Effector memory CD8-positive, alpha-beta T cell (primary cell): ENCODE measurements around the gene RPL19.

Experiments
- ATAC-seq: fragments of 150-1000 bp; cut with Tn5 transposase; replicated peaks from 2 replicates; pipeline ENCODE4 v1.10.0; 2021; ENCODE audit warnings: mild to moderate bottlenecking, moderate library complexity
- DNase-seq, 3 experiments: peaks; one replicate each; pipeline ENCODE4 v3.0.0; 2021
- H3K27ac Mint-ChIP-seq, 2 donors: one replicate each; pipeline ENCODE4 v1.8.0; 2022; ENCODE audit warnings: mild to moderate bottlenecking in 2 of 2, mixed read lengths in 2 of 2, moderate library complexity in 2 of 2
- H3K27me3 Mint-ChIP-seq, 2 donors: one replicate each; pipeline ENCODE4 v1.8.0; 2022; ENCODE audit warnings: mixed read lengths in 2 of 2
- H3K36me3 Mint-ChIP-seq: one replicate; pipeline ENCODE4 v1.8.0; 2022; ENCODE audit warnings: mild to moderate bottlenecking, moderate library complexity, mixed read lengths; ENCODE audit not compliant: insufficient read depth
- H3K4me1 Mint-ChIP-seq, 2 donors: one replicate each; pipeline ENCODE4 v1.8.0; 2022; ENCODE audit warnings: low read depth in 2 of 2, mixed read lengths in 2 of 2
- H3K4me3 Mint-ChIP-seq, 2 donors: one replicate each; pipeline ENCODE4 v1.8.0; 2022; ENCODE audit warnings: mild to moderate bottlenecking in 2 of 2, mixed read lengths in 2 of 2, moderate library complexity in 2 of 2
- H3K9me3 Mint-ChIP-seq, 2 donors: one replicate each; pipeline ENCODE4 v1.8.0; 2022; ENCODE audit warnings: mixed read lengths in 2 of 2

Gene RPL19

DNA sequence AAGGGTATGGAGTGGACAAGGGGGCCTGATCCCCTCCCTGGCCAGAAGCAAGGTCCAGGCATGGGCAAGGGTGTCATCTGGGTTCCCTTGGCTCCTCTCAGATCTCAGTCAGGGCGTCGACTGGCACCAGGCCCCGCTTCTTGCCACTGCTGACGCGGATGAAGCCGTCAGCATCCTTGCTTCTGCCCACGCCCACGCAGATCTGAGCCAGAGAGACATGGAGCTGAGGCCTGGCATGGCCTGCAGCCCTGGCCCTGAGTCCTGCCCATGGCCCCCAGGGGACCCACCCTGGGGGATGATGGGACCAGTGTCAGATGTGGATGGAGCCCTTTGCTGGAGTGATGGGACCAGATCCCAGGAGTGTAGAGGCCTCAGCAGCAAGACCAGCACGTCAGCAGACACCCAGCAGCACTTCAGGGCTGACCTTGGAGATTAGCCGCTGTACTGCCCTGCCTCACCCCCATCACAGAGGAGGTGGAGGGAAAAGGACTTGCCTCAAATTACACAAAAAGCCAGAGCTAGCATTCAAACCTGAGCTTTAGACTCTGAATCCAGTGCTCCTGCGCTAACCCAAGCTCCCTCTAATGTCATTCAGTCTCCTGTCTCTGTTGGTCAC is 12.2 kb downstream of the RPL19 start:
- peaks cover 2% of the 10 kb centered on the region for H3K36me3 Mint-ChIP-seq
- peaks cover 13 to 53% of the 10 kb centered on the region in 2 donors for H3K27me3 Mint-ChIP-seq
- DNase-seq: no peak
- H3K27ac Mint-ChIP-seq: no peak overlapping the region
- ATAC-seq: no peak
- H3K9me3 Mint-ChIP-seq: no peaks in the 10 kb centered on the region
- H3K4me3 Mint-ChIP-seq: no peak overlapping the region
- H3K4me1 Mint-ChIP-seq: peaks cover 13 to 20% of the 10 kb centered on the region in 2 donors

DNA sequence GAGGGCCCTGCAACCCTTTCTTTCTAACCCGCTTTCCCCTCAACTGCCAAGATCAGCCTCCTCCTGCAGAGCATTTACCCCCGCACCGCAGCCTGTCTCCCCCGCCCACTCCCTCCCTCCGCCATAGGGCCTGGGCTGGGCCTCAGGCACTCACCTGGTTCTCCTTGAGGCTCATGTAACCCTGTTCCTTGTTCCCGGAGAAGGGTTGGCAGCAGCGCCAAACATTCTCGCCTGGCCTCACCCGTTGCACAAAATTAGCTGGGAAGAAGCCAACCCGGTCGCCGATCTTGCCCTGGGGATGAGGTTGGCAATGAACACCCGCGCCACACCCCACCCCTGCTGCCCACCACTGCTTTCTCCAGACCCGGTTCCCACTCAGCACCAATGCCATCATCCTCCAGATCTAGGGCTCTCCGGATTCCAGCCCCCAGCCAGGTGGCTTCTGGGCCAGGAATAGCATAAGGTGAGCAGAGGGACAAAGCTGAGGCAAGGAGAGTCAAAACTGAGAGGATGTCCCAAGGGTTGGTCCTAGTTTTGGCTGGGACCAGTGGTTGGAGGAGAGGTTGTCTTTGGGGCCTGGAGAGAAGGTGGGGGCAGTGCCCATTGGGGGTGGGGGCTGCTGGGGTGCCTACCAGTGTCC is 12.9 kb downstream of the RPL19 start:
- Mint-ChIP-seq H3K4me1 (peaks cover 15 to 18% of the 10 kb centered on the region in 2 donors), H3K9me3 (no peaks in the 10 kb centered on the region), H3K36me3 (peaks cover 2% of the 10 kb centered on the region), H3K27ac (no peak overlapping the region), H3K4me3 (no peak overlapping the region), H3K27me3 (peaks cover 13 to 60% of the 10 kb centered on the region in 2 donors)
- no peak for ATAC-seq
- no peak for DNase-seq

DNA sequence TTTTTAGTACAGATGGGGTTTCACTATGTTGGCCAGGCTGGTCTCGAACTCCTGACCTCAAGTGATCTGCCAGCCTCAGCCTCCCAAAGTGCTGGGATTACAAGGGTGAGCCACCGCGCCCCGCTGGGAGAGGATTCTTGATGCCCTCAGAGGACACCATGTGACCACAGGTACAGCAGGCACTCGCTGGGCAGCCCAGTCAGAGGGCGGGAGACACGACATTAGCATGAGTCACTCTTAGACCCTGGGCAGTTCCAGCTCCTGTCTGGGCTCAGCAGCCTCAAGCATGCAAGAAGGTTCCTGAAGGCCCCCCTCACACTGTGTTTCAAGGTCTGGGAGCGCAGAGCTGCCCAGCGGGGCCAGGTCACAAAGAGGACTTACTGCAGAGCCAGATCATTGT is 13.8 kb downstream of the RPL19 start:
- H3K4me3 Mint-ChIP-seq: no peak overlapping the region
- H3K27me3 Mint-ChIP-seq: peaks cover 13 to 67% of the 10 kb centered on the region in 2 donors
- ATAC-seq: no peak
- no peak overlapping the region for H3K27ac Mint-ChIP-seq
- peaks cover 2% of the 10 kb centered on the region for H3K36me3 Mint-ChIP-seq
- no peak for DNase-seq
- no peaks in the 10 kb centered on the region for H3K9me3 Mint-ChIP-seq
- H3K4me1 Mint-ChIP-seq: peaks cover 10 to 15% of the 10 kb centered on the region in 2 donors

DNA sequence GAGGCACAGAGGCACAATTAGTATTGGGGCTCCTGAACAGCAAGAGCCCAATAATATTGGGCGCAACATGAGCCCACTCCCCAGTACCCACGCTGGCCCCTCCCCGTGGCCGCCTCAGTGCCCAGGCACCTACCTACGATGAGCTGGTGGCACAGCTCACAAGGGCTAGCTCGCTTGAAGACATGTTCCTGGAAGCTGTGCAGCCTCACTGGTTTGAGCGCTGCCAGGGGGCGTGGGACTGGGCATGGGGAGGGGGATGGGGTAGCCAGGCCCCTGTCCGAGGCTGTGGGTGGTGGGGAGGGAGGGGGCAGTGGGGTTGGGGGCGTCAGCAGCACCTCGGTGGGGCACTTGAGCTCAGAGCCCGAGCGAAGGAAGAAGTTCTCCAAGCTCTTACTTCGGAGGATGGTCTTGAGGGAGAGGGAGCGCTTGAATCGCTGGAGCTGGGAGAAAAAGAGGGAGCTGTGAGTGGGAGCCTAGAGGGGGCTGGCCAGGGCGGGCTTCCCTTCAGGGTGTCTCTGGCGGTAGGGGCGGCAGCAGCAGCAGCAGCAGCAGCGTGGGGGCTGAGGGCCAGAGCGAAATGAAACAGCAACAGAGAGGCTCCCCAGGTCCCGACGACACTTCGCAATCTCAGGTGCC is 17.8 kb downstream of the RPL19 start:
- H3K27me3 Mint-ChIP-seq: peaks cover 13 to 84% of the 10 kb centered on the region in 2 donors

DNA sequence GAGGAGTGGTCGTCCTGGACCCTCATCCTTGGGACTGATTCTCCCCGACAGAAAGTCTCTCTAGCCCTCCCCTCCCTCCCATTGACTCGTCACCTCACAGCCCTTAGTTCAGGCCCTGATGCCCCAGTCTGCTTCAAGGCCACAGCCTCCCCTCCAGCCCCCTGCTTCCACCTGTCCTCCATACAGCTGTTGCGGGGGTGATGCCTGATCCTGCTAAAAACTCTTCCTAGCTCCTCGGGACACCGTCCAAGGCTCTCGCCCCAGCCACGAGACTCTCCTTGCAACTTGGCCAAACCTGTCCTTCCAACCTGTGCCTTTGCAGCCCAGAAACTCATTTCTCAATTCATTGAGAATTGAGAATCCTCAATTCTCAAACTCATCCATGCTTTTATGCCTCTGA is 18.8 kb downstream of the RPL19 start:
- no peak overlapping the region for H3K27ac Mint-ChIP-seq
- H3K36me3 Mint-ChIP-seq: no peaks in the 10 kb centered on the region
- no peak for DNase-seq
- no peaks in the 10 kb centered on the region for H3K9me3 Mint-ChIP-seq
- H3K4me1 Mint-ChIP-seq: peaks cover 1 to 2% of the 10 kb centered on the region in 2 donors
- no peak overlapping the region for H3K4me3 Mint-ChIP-seq
- no peak for ATAC-seq
- peaks cover 16 to 84% of the 10 kb centered on the region in 2 donors for H3K27me3 Mint-ChIP-seq

More for the DNA sequence above, 17.8 kb downstream of the RPL19 start:
- no peak for ATAC-seq
- no peak for DNase-seq
- H3K4me3 Mint-ChIP-seq: peak overlapping the region in 1 of 2 donors; percentile 51
- no peaks in the 10 kb centered on the region for H3K36me3 Mint-ChIP-seq
- H3K9me3 Mint-ChIP-seq: no peaks in the 10 kb centered on the region
- H3K27ac Mint-ChIP-seq: no peak overlapping the region
- H3K4me1 Mint-ChIP-seq: peaks cover 0 to 2% of the 10 kb centered on the region in 2 donors

DNA sequence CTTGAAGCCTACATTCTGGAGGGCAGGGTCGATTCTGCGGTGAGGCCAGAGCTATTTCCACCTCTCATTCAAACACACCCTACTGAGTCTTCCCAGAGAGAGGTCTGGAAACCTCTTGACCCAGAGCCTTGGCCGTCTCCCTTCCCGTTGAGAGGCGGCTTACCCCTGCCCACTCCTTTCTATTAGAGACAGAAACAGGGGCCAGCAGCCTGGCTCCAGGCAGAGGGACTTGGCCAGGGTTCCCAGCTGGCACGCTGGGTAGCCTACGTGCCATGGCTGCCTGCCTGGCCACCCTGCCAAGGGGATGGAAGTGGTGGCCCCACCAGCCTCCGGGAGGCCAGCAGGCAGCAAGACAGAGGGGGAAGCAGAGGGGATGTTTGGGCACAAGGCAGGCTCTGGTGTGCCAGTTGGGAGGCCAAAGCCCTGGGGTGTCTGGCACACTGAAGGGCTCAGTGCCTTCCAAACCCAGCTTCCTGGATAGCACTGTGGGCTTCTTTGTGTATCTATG is 19.6 kb downstream of the RPL19 start:
- H3K9me3 Mint-ChIP-seq: no peaks in the 10 kb centered on the region
- DNase-seq (no peak), ATAC-seq (no peak)
- H3K4me3 Mint-ChIP-seq: no peak overlapping the region
- peaks cover 3 to 4% of the 10 kb centered on the region in 2 donors for H3K4me1 Mint-ChIP-seq
- peaks cover 20 to 84% of the 10 kb centered on the region in 2 donors for H3K27me3 Mint-ChIP-seq
- no peaks in the 10 kb centered on the region for H3K36me3 Mint-ChIP-seq
- H3K27ac Mint-ChIP-seq: no peak overlapping the region

DNA sequence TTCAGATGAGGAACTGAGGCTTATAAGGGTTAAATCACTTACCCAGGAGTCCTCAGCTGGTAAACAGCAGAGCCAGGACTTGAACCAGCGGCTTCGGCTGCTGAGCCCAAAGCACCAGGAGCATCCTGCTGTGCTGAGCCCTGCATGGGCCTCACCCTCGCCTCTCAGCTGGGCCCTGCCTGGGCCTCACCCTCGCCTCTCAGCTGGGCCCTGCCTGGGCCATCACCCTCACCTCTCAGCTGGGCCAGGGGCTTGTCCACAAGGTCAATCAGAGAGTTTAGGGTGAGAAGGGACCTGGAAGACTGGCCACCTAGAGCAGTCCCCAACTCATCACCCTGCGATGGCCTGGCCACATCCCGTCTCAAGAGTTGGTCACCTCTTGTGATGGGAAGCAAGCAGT is 21.5 kb downstream of the RPL19 start:
- DNase-seq (no peak), ATAC-seq (no peak)
- Mint-ChIP-seq H3K27ac (no peak overlapping the region), H3K36me3 (no peaks in the 10 kb centered on the region), H3K4me1 (peaks cover 8 to 10% of the 10 kb centered on the region in 2 donors), H3K27me3 (peaks cover 22 to 76% of the 10 kb centered on the region in 2 donors), H3K4me3 (no peak overlapping the region), H3K9me3 (no peaks in the 10 kb centered on the region)

DNA sequence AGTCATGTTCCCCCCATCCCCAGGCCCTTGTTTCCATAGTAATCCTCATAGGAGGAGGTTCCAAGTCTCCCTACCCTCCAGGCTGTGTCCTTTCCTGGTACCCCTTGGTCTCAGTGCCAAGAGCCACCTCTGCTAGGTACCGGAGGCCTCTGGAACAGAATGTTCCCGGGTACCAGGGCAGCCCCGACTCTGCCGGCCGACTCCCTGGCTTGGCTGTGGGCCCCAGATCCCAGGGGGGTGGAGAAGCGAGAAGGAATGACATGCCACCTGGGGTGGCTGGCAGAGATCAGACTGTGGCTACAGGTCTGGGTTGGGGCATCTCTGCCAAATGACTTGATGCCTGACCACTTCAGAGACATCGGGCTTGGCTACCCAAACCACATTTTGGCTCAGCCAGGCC is 22.1 kb downstream of the RPL19 start:
- H3K4me1 Mint-ChIP-seq: peaks cover 8 to 10% of the 10 kb centered on the region in 2 donors
- DNase-seq (no peak), ATAC-seq (no peak)
- no peaks in the 10 kb centered on the region for H3K9me3 Mint-ChIP-seq
- H3K36me3 Mint-ChIP-seq: no peaks in the 10 kb centered on the region
- H3K27me3 Mint-ChIP-seq: peaks cover 19 to 74% of the 10 kb centered on the region in 2 donors
- no peak overlapping the region for H3K4me3 Mint-ChIP-seq
- no peak overlapping the region for H3K27ac Mint-ChIP-seq

GRCh38 chr17:39222866-39223834 is 23.1 kb downstream of the RPL19 start:
- Mint-ChIP-seq H3K27me3 (peaks cover 27 to 74% of the 10 kb centered on the region in 2 donors), H3K36me3 (no peaks in the 10 kb centered on the region), H3K27ac (no peak overlapping the region), H3K9me3 (no peaks in the 10 kb centered on the region), H3K4me1 (peaks cover 8% of the 10 kb centered on the region in 2 donors), H3K4me3 (peak overlapping the region; percentile 46 to 61)
- no peak for DNase-seq
- ATAC-seq: no peak

- no peak overlapping the region for H3K27ac Mint-ChIP-seq
- H3K9me3 Mint-ChIP-seq: no peaks in the 10 kb centered on the region
- no peaks in the 10 kb centered on the region for H3K36me3 Mint-ChIP-seq
- ATAC-seq: no peak
- DNase-seq: no peak
- peaks cover 30 to 73% of the 10 kb centered on the region in 2 donors for H3K27me3 Mint-ChIP-seq
- H3K4me1 Mint-ChIP-seq: peaks cover 8% of the 10 kb centered on the region in 2 donors
- H3K4me3 Mint-ChIP-seq: peak overlapping the region; percentile 76 to 84
These were observed 24.1 kb downstream of the RPL19 start for GRCh38 chr17:39223907-39224777.

- Mint-ChIP-seq H3K4me1 (peaks cover 8% of the 10 kb centered on the region in 2 donors), H3K36me3 (no peaks in the 10 kb centered on the region), H3K9me3 (no peaks in the 10 kb centered on the region), H3K27ac (no peak overlapping the region), H3K27me3 (peaks cover 37 to 73% of the 10 kb centered on the region in 2 donors), H3K4me3 (peak overlapping the region; percentile 76 to 84)
- DNase-seq: no peak
- ATAC-seq: peak; percentile 62
These were observed 24.8 kb downstream of the RPL19 start for GRCh38 chr17:39224778-39225307.

- peaks cover 38 to 73% of the 10 kb centered on the region in 2 donors for H3K27me3 Mint-ChIP-seq
- H3K36me3 Mint-ChIP-seq: no peaks in the 10 kb centered on the region
- H3K9me3 Mint-ChIP-seq: no peaks in the 10 kb centered on the region
- no peak for DNase-seq
- H3K4me3 Mint-ChIP-seq: peak within 1 kb of the TSS; percentile 82 to 84
- H3K27ac Mint-ChIP-seq: no peak within 1 kb of the TSS
- peak; percentile 67 for ATAC-seq
- H3K4me1 Mint-ChIP-seq: peaks cover 8% of the 10 kb centered on the region in 2 donors
These were observed 25.4 kb downstream of the RPL19 start, which contains the start of gene STAC2 for GRCh38 chr17:39225308-39225958. Gene STAC2 (minus strand): TSS chr17:39225945. CDS start chr17:39225502, 443 bp downstream.
